Measurements from ENCODE around the gene NKRF. TPM values are rescaled to one million over a fixed set of nuclear protein-coding genes. Genes with fewer than 3 reads are reported as not detected.

NKRF gene
- total RNA-seq, 1 donor from 2014 or later, result 17.4 TPM

GRCh38 chrX:119648421-119648775, 42.2 kb upstream of the NKRF start:
- DNase-seq (ENCODE audit: low spot score), result no peak
- no peak overlapping the region for H2AFZ ChIP-seq (replicated peaks)
- H3F3A ChIP-seq (ENCODE audit: low read depth), result no peaks in the 10 kb centered on the region
- no peak overlapping the region for H3K27ac ChIP-seq
- H3K4me1 Mint-ChIP-seq, result no peaks in the 10 kb centered on the region
- H3K27ac Mint-ChIP-seq, result no peak overlapping the region
- no peak for TF ChIP-seq EZH2phosphoT487 (IDR thresholded peaks at IDR 0.05)
- TF ChIP-seq CTCF (IDR thresholded peaks at IDR 0.05), result no peak
- TF ChIP-seq EZH2 (IDR thresholded peaks at IDR 0.05), result no peak
- H3K4me2 ChIP-seq, result no peak overlapping the region
- H3K4me3 ChIP-seq, result no peak overlapping the region
- no peaks in the 10 kb centered on the region for H3K36me3 ChIP-seq
- no peaks in the 10 kb centered on the region for H3K4me1 ChIP-seq
- H3K9me3 ChIP-seq (ENCODE audit: low read depth), result no peaks in the 10 kb centered on the region
- H3K9me3 Mint-ChIP-seq, result peaks cover 13% of the 10 kb centered on the region
- no peaks in the 10 kb centered on the region for H3K79me2 ChIP-seq (ENCODE audit: low read depth)
- H3K27me3 ChIP-seq, result no peaks in the 10 kb centered on the region
- no peak overlapping the region for H3K4me3 Mint-ChIP-seq
- H3K36me3 Mint-ChIP-seq, result peaks cover 7% of the 10 kb centered on the region
- no peaks in the 10 kb centered on the region for H4K20me1 ChIP-seq (ENCODE audit: low read depth)
- no peak overlapping the region for H3K9ac ChIP-seq
- H3K27me3 Mint-ChIP-seq (ENCODE audit: insufficient read depth, low read depth), result no peaks in the 10 kb centered on the region

GRCh38 chrX:119647552-119648420, 41.6 kb upstream of the NKRF start:
- H3K36me3 Mint-ChIP-seq, result peaks cover 7% of the 10 kb centered on the region
- Histone ChIP-seq H3K9ac (no peak overlapping the region), H4K20me1 (ENCODE audit: low read depth) (no peaks in the 10 kb centered on the region), H3K9me3 (ENCODE audit: low read depth) (no peaks in the 10 kb centered on the region), H3K79me2 (ENCODE audit: low read depth) (no peaks in the 10 kb centered on the region), H3K27ac (no peak overlapping the region), H3K27me3 (no peaks in the 10 kb centered on the region), H3K4me3 (no peak overlapping the region), H3K4me1 (no peaks in the 10 kb centered on the region), H2AFZ (replicated peaks) (no peak overlapping the region), H3F3A (ENCODE audit: low read depth) (no peaks in the 10 kb centered on the region), H3K4me2 (no peak overlapping the region), H3K36me3 (no peaks in the 10 kb centered on the region)
- no peaks in the 10 kb centered on the region for H3K27me3 Mint-ChIP-seq (ENCODE audit: insufficient read depth, low read depth)
- no peaks in the 10 kb centered on the region for H3K4me1 Mint-ChIP-seq
- no peak for TF ChIP-seq CTCF (IDR thresholded peaks at IDR 0.05)
- TF ChIP-seq EZH2phosphoT487 (IDR thresholded peaks at IDR 0.05), result no peak
- no peak for TF ChIP-seq EZH2 (IDR thresholded peaks at IDR 0.05)
- no peak overlapping the region for H3K27ac Mint-ChIP-seq
- no peak for DNase-seq (ENCODE audit: low spot score)
- H3K4me3 Mint-ChIP-seq, result no peak overlapping the region
- peaks cover 9% of the 10 kb centered on the region for H3K9me3 Mint-ChIP-seq

- Histone ChIP-seq H3K27me3 (no peaks in the 10 kb centered on the region), H4K20me1 (ENCODE audit: low read depth) (no peaks in the 10 kb centered on the region), H3K27ac (no peak overlapping the region), H3K9ac (no peak overlapping the region), H3K36me3 (no peaks in the 10 kb centered on the region), H2AFZ (replicated peaks) (no peak overlapping the region), H3K4me2 (no peak overlapping the region), H3F3A (ENCODE audit: low read depth) (no peaks in the 10 kb centered on the region), H3K4me3 (no peak overlapping the region), H3K4me1 (no peaks in the 10 kb centered on the region), H3K79me2 (ENCODE audit: low read depth) (no peaks in the 10 kb centered on the region), H3K9me3 (ENCODE audit: low read depth) (no peaks in the 10 kb centered on the region)
- Mint-ChIP-seq H3K4me3 (no peak overlapping the region), H3K4me1 (no peaks in the 10 kb centered on the region), H3K9me3 (peaks cover 9% of the 10 kb centered on the region), H3K27me3 (ENCODE audit: insufficient read depth, low read depth) (no peaks in the 10 kb centered on the region), H3K27ac (no peak overlapping the region), H3K36me3 (peaks cover 7% of the 10 kb centered on the region)
- TF ChIP-seq EZH2phosphoT487 (IDR thresholded peaks at IDR 0.05), result no peak
- TF ChIP-seq EZH2 (IDR thresholded peaks at IDR 0.05), result no peak
- no peak for TF ChIP-seq CTCF (IDR thresholded peaks at IDR 0.05)
- DNase-seq (ENCODE audit: low spot score), result no peak
These were observed 40.9 kb upstream of the NKRF start for GRCh38 chrX:119647089-119647488.

Data from neural progenitor cell (in vitro differentiated cells).